ENCODE results near the gene TCF7L1. TPM values are rescaled to one million over a fixed set of nuclear protein-coding genes. Genes with fewer than 3 reads are reported as not detected.

TCF7L1 gene
- total and polyA plus RNA-seq, 2 donors (not counting 3 experiments of a cell fraction or from before 2014, with no cell fraction given): 9.6 to 17.4 TPM

GRCh38 chr2:85114586-85115330 lies 18.4 kb upstream of the TCF7L1 start:
- Histone ChIP-seq H3K36me3 (ENCODE audit: control insufficient read depth in 2 of 2, extremely low read depth in 1 of 2, insufficient read depth in 2 of 2, low read length in 2 of 2) (no peaks in the 10 kb centered on the region), H3K27me3 (ENCODE audit: control insufficient read depth in 2 of 2, insufficient read depth in 2 of 2, low read length in 2 of 2) (peaks cover 10 to 22% of the 10 kb centered on the region in 2 experiments), H3K79me2 (ENCODE audit: control insufficient read depth, insufficient read depth, low read length) (no peaks in the 10 kb centered on the region), H3K4me1 (ENCODE audit: control insufficient read depth, extremely low read depth, insufficient read depth, low read length) (no peaks in the 10 kb centered on the region), H3K4me2 (ENCODE audit: insufficient read depth, low read length) (no peak overlapping the region), H3K27ac (ENCODE audit: insufficient read depth, low read depth, low read length) (no peak overlapping the region), H3K9ac (replicated peaks; ENCODE audit: extremely low read depth, insufficient read depth, low read length) (no peak overlapping the region), H3K4me3 (replicated peaks in 1 of 3; ENCODE audit: insufficient read depth in 1 of 3, low read depth in 1 of 3, low read length in 3 of 3) (no peak overlapping the region), H3K9me3 (replicated peaks; ENCODE audit: control insufficient read depth, insufficient read depth, low read length) (no peaks in the 10 kb centered on the region), H4K20me1 (replicated peaks; ENCODE audit: control insufficient read depth, extremely low read depth, insufficient read depth, low read length) (no peaks in the 10 kb centered on the region), H2AFZ (ENCODE audit: low read depth, low read length) (no peak overlapping the region), H3K9me1 (replicated peaks; ENCODE audit: control insufficient read depth, extremely low read depth, insufficient read depth, low read length) (no peaks in the 10 kb centered on the region)
- ChIA-PET CTCF (interaction anchor here (0.6 to 2.2 kb wide), 7 partner anchors 13 to 186 kb away, joined by 3 to 8 read pairs (median 4); no protein-coding TSS in a partner anchor), POLR2A (no interaction called here)
- FAIRE-seq (no peak), DNase-seq (ENCODE audit: low read depth, low spot score) (no peak)
- TF ChIP-seq POLR2AphosphoS5 (IDR thresholded peaks at IDR 0.05; ENCODE audit: insufficient read depth, low read depth, low read length) (no peak), POLR2A (IDR thresholded peaks at IDR 0.05; ENCODE audit: low read depth, low read length) (no peak), JUN (IDR thresholded peaks at IDR 0.05; ENCODE audit: borderline replicate concordance, insufficient read depth, insufficient read length, low read depth) (no peak), MYC (IDR thresholded peaks at IDR 0.05; ENCODE audit: low read depth, low read length) (no peak), CTCF (IDR thresholded peaks at IDR 0.05; ENCODE audit: extremely low read depth in 1 of 2, insufficient read depth in 1 of 2, low read depth in 1 of 2, low read length in 2 of 2) (no peak), EZH2 (IDR thresholded peaks at IDR 0.05; ENCODE audit: borderline replicate concordance, low read depth, low read length, severe bottlenecking) (no peak), FOS (IDR thresholded peaks at IDR 0.05; ENCODE audit: borderline replicate concordance, insufficient read depth, low read length) (no peak), GATA2 (IDR thresholded peaks at IDR 0.05; ENCODE audit: insufficient read depth, insufficient read length, low read depth, low read length) (no peak)
- TF ChIP-seq, protein P1, sequence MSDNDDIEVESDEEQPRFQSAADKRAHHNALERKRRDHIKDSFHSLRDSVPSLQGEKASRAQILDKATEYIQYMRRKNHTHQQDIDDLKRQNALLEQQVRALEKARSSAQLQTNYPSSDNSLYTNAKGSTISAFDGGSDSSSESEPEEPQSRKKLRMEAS (IDR thresholded peaks at IDR 0.05; ENCODE audit: insufficient read depth, insufficient read length): no peak
- intact Hi-C loops (cut with micrococcal nuclease): no loop called here
- BruUV-seq (replicated peaks): no TSS peak
- dilution Hi-C loops (cut with MboI; ENCODE audit: extremely low pct_ligation_motif_present, low sequenced_read_pairs): no loop called here

All from endothelial cell of umbilical vein (primary cell).